GM18909 (cell line): Measurements from ENCODE around the gene CSH2.

Source experiments
- ATAC-seq: cut with Tn5 transposase; IDR thresholded peaks from one replicate; pipeline ENCODE4 v1.9.1; 2021; ENCODE audit warnings: mild to moderate bottlenecking; ENCODE audit not compliant: unreplicated experiment, poor library complexity

The CSH2 gene

DNA sequence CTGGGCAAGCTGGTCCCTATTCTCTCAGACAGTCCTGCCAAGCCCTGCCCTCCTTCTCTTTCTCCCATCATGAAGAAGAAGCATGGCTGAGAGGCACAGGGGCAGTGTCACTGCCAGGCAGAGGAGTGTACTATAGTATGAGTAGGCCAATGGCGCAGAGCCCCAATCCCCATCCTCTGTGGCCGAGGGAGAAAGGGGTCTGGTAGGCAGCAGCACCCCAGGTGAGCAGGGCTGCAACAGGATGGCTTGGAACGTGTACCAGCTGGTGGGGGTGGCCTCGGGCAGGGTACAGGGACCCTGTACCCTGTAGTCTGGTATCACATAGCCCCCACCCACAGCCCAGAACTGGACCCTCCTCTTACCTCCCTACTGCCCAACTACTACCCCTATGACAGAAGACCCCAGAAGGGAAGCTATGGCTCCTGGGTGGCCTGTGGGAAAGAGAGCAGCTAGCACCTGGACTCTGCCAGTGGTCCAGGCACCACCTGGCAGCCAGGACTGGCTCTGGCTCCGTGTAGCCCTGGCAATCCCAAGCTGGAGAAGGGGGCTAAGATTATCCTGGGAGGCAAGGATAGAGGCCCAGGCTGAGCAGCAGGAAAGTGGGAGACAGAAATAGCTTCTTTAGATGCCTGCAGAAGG lies 35.4 kb downstream of the CSH2 start:
- ATAC-seq = no peak

GRCh38 chr17:63837480-63837879 lies 36.0 kb downstream of the CSH2 start:
- no peak for ATAC-seq

DNA sequence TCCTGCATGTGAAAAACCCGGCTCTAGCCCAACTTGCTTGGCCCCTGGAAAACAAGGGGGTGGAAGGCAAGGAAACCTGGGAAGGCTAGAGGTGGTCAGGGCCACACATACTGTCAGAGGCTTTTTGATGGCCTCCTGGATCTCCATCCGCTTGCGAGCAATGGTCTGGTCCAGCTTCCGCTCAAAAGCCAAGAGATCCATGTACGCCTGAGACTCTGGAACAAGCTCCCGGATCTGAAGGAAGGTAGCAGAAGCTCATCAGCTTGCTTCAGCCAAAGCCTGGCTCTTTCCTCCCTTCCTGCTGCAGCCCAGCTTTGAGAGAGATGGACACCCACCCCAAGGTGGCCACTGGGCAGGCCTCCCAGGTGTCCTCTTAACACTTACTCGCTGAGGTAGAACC lies 36.7 kb downstream of the CSH2 start:
- no peak for ATAC-seq

DNA sequence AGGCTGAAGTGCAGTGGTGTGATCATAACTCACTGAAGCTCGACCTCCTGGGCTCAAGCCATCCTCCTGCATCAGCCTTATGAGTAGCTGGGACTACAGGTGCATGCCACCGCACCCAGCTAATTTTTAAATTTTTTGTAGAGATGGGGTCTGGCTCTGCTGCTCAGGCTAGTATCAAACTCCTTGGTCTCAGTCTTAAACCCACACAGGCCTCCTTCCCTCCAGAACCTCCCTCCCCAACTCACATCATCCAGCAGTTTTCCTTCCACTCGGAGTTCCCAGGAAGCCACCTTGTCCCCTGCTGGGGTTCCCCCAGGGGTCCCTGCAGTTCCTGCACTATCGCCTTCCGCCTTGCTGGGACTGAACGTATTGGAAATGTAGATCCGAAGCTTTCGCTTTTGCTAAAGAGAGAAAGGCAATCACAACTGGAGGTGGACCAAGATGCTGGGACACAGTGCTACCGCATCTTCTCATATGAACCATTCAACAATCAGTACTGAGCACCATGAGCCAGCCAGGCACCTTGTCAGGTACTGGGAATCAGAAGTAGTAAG lies 38.2 kb downstream of the CSH2 start:
- no peak for ATAC-seq

GRCh38 chr17:63834431-63835166 lies 38.9 kb downstream of the CSH2 start:
- peak; percentile 63 for ATAC-seq

DNA sequence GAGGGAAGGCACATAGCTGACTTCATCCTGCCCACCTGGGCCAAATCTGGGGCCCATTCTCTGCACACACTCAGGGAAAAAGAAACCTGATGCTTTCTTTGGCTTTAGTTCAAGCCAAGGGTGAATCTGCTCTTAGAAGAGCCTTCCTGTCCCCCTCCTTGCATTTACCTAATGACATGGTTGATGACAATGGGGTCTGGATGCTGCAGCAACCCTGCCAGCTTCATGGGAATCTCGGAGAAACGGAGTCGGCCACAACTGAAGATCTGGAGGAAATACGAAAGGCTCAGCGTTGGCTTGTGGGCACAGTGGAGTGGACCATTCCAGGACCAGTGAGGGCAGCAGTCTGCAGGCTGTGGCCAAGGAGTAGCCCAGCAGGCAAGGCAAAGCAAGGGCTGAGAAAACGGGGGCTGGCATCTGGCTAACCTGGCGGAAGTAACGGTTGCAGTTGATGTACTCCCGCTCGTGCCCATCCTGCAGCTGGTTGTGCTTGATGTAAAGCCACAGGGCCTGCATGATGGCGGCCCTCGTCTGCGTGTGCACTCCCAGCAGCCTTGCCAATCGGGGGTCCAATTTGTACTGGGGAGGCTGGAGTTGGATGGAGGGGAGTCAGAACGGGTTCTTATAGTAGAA lies 39.6 kb downstream of the CSH2 start:
- ATAC-seq = no peak

DNA sequence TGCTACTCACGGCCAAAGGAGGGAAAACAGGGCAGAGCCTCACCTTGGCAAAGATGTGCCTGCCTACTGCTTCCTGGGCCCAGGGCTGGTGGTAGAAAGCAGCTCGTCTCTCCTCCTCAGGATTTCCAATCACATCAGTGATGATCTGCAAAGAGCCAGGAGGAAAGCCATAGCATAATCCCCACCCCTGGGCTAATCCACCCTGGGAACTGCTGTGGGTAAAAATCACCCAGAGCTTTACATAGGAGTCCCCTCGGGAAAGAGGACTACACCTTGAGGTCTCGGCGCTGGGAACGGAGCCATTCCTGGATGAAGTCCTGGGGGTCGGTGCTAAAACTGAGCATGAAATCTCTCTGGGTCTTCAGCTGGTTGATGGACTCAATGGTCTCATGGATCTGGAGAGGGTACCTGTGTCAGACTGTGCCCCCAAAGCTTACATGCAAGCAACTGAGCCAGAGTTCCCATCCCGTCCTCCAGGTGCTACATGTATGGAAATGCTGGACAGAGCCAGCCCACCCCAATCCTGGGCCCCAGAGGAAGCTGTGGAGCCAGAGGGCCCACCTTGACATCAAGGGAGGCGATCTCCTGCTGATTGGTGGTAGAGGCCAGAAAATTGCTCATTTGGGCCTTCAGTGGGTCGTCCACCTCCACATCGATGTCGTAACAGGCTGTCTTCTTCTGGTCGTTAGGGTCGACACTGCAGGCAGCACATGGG lies 40.3 kb downstream of the CSH2 start:
- no peak for ATAC-seq

DNA sequence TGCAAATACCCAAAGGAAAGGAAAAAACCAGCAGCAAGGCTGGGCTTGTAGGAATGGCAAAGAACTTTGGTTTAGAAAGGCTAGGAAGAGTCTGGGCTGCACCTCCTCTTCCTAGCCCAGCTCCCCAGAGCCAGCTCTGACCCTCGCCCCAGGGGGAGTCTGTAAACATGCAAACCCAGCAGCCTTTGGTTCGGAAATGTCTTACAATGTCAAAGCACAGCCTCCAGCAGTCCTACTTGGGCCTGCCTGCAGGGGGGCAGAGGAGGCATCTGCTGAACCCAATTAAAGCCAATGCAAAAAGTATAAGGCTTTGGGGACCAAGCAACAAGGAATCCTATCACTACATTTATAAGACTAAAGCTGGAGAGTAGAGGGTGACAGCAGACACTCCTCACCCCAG lies 41.0 kb downstream of the CSH2 start:
- no peak for ATAC-seq

DNA sequence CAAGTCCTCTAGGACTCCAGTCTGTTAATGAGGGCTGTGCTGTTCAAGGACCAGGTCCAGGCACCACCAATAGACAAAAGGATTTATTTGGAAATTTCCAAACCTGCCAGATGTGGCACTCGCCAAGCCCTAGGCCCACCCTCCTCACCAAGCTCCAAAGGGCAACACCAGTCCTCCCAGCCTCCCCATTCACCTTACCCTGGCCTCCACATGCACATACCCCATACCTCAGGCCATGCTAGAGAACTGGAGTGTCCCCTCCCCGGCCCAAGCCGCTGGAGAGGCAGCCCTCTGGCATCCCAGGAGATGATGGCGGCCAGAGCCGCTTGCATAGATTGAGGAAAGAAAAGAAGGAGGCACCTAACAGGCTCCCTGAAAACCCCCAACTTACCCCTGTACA lies 41.5 kb downstream of the CSH2 start:
- no peak for ATAC-seq

- ATAC-seq = no peak
These were observed 42.0 kb downstream of the CSH2 start for GRCh38 chr17:63831505-63831904.

DNA sequence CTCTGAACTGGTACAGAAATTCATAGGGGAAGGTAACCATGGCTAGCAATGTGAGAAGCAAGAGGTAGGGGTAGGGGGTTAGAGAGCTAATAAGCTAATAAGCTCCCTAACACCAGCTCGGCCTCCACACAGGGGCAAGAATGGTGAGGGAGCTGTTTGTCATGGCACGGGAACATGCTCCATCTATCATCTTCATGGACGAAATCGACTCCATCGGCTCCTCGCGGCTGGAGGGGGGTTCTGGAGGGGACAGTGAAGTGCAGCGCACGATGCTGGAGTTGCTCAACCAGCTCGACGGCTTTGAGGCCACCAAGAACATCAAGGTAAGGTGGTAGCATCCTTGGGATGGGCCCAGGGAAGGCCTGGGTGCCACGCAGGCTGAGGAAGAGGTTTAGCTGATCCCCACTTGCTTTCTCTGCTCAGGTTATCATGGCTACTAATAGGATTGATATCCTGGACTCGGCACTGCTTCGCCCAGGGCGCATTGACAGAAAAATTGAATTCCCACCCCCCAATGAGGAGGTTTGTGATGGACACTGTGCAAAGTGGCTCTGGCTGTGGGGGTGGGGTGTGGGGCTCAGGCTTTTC lies 42.5 kb downstream of the CSH2 start:
- ATAC-seq = no peak

- ATAC-seq = no peak
These were observed 43.2 kb downstream of the CSH2 start for GRCh38 chr17:63830278-63830677.

GRCh38 chr17:63828936-63829335 lies 44.5 kb downstream of the CSH2 start:
- no peak for ATAC-seq

DNA sequence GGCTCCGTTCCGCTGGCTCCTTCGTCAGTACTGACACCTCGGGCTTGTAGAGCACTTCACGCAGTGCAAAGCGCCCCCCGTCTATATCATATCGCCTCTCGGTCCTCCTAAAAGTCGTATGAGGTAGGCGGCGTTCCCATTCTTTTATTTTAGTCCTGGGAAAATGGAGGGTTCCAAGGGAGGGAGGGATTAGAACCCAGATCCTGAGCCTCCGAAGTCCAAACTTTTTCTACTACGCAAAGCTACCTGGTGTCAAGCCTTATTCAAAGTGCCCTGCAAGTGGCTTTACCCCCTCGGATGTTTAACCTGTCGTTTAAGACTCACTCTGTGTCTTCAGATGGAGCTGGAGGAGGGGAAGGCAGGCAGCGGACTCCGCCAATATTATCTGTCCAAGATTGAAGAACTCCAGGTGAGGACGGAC lies 45.7 kb downstream of the CSH2 start:
- ATAC-seq = no peak

DNA sequence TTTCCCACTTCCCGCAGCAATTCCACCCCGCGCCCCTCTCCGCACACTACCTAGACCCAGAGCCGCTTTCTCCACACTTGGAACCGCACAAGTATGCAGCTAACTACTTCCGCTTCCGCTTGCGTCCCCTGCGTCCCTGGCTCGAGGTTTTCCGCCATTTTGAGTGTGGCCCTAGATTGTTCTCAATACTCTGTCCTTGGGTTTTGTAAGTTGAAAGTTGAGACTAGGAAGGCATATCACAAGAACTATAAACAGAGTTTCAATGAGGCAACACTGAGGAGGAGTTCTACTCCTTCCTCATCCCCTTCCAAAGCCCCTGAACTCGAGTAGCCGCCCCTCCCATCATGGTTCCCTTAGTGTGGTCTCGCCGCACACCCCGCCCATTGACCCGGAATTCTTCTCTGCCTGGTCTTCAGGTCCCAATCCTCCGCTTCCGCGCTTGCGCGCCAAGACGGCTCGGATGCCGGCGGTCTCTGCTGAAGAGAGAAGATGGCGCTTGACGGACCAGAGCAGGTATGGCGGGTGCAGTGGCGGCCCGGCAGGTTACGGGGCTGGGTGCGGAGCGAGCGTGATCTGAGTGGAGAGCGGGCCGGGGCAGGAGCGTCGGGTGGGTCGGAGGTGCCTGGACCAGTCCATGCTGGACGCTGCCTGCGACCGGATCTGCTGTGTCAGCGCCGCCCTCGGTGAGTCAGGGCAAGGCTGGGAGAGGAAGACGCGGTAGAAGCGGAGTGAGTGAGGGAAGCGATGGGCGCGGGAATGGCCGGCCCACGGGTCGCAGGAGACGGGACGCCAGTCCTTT lies 46.3 kb downstream of the CSH2 start, which contains the start of the genes FTSJ3 and PSMC5:
FTSJ3 (minus strand) TSS at position 662 of the 799 bp plus-strand sequence. CDS start 761 bp downstream, outside the sequence.
PSMC5 (plus strand) TSS at position 430 of the 799 bp plus-strand sequence; CDS start at position 490, 60 bp downstream.
- peak; percentile 91 for ATAC-seq

DNA sequence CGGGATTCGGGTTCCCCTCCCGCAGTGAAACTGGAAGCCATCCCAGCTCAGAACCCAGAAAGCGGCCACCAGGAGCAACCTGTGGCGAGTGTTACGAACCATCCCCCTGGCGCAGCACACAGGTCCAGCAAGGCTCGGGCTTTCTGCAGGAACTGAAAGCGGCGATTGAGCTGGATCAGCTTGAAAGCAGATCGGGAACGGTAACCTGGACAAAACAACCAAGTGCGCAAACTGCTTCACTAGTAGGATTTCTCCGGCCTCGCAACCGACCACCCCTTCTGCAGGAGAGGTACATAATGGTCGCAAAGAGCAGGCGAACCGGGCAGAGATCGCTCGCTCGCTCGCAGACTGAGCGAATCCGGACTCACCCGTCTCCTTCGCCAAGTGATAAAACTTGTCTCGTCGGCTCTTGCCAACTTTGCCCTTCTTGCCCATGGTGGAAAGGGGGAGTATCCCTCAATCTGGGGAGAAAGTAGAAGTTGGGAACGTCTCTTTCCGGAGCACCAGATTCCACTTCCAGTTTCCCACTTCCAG lies 46.9 kb downstream of the CSH2 start:
- ATAC-seq = no peak

- no peak for ATAC-seq
These were observed 49.1 kb downstream of the CSH2 start for GRCh38 chr17:63824362-63824761.

- ATAC-seq = no peak
These were observed 49.7 kb downstream of the CSH2 start for GRCh38 chr17:63823659-63824331.
